H1 (cell line): ENCODE results near the gene S100P. TPM values are rescaled to one million over a fixed set of nuclear protein-coding genes. Genes with fewer than 3 reads are reported as not detected.
A peak's percentile ranks its signal among the peaks of the same experiment; 100 is the strongest.

Experiments
- CTCF ChIA-PET: fragments of 300-600 bp; sonication (Branson Sonifier 250); formaldehyde crosslinking; loops from one replicate; lab custom pipeline; 2021; ENCODE audit not compliant: partially characterized antibody; lab: Charles Lee
- POLR2A ChIA-PET: fragments of 300-600 bp; sonication (Branson Sonifier 250); formaldehyde crosslinking; loops from one replicate; lab custom pipeline; 2021; ENCODE audit warnings: inconsistent platforms; ENCODE audit not compliant: partially characterized antibody; lab: Charles Lee
- DNase-seq, 2 experiments: peaks; one replicate each; pipeline versions ENCODE4 v3.0.0 to v3.0.0-alpha.2; 2010 to 2022; ENCODE audit warnings: low spot score in 2 of 2, low read depth in 1 of 2, mixed read lengths in 1 of 2
- FAIRE-seq: peaks from 2 replicates; lab custom pipeline; 2011; peaks lifted over from hg19 to GRCh38; lab: Jason Lieb, UNC
- H2AFZ ChIP-seq: 2 replicates; pipeline ENCODE4 v1.8.1; 2012; ENCODE audit warnings: low read length, inconsistent platforms
- H2AK5ac ChIP-seq: 2 replicates; pipeline ENCODE4 v1.6.1; 2013; ENCODE audit warnings: low read depth, low read length
- H2BK120ac ChIP-seq: replicated peaks from 2 replicates; pipeline ENCODE3; 2013; ENCODE audit warnings: low read depth, low read length, inconsistent platforms
- H2BK12ac ChIP-seq: 2 replicates; pipeline ENCODE4 v1.6.1; 2013; ENCODE audit warnings: low read depth, low read length
- H2BK15ac ChIP-seq: 2 replicates; pipeline ENCODE4 v1.6.1; 2013; ENCODE audit warnings: low read length
- H2BK20ac ChIP-seq: 2 replicates; pipeline ENCODE4 v1.6.1; 2013; ENCODE audit warnings: low read length
- H2BK5ac ChIP-seq: 2 replicates; pipeline ENCODE4 v1.6.1; 2013; ENCODE audit warnings: low read depth, low read length
- H3K14ac ChIP-seq: 2 replicates; pipeline ENCODE4 v1.6.1; 2013; ENCODE audit warnings: inconsistent platforms; ENCODE audit not compliant: insufficient read length
- H3K18ac ChIP-seq: 2 replicates; pipeline ENCODE4 v1.6.1; 2013; ENCODE audit warnings: low read length; ENCODE audit errors: extremely low read depth
- H3K23ac ChIP-seq: 2 replicates; pipeline ENCODE4 v1.6.1; 2013; ENCODE audit warnings: inconsistent platforms; ENCODE audit not compliant: insufficient read length
- H3K23me2 ChIP-seq: 2 replicates; pipeline ENCODE4 v1.6.1; 2013; ENCODE audit warnings: low read depth, low read length
- H3K27ac ChIP-seq: 2 replicates; pipeline ENCODE4 v1.6.1; 2011; ENCODE audit warnings: low read depth, low read length, inconsistent platforms
- H3K27me3 ChIP-seq, 4 experiments: replicated peaks in 1 of 4; 1 replicate in 1 of 4; 2 replicates in 3 of 4; pipeline versions ENCODE4 v1.6.1 to v1.8.1; 2011 to 2013; ENCODE audit warnings: low read length in 3 of 4, mild to moderate bottlenecking in 3 of 4, inconsistent platforms in 2 of 4, mixed read lengths in 2 of 4, moderate library complexity in 1 of 4; ENCODE audit not compliant: control insufficient read depth in 3 of 4, insufficient read depth in 3 of 4; ENCODE audit errors: extremely low read depth in 1 of 4
- H3K36me3 ChIP-seq, 4 experiments: 2 replicates each; pipeline versions ENCODE4 v1.6.1 to v1.8.1; 2011 to 2013; ENCODE audit warnings: mild to moderate bottlenecking in 4 of 4, low read length in 3 of 4, moderate library complexity in 2 of 4, control low read depth in 1 of 4, inconsistent platforms in 1 of 4; ENCODE audit not compliant: insufficient read depth in 4 of 4, control insufficient read depth in 2 of 4
- H3K4ac ChIP-seq: replicated peaks from 2 replicates; pipeline ENCODE3; 2013; ENCODE audit warnings: low read length, low read depth, mixed read lengths, inconsistent platforms; ENCODE audit not compliant: insufficient read length
- H3K4me1 ChIP-seq, 4 experiments: replicated peaks in 1 of 4; 1 replicate in 1 of 4; 2 replicates in 3 of 4; pipeline versions ENCODE4 v1.6.1 to v1.8.1; 2011 to 2013; ENCODE audit warnings: low read length in 3 of 4, inconsistent platforms in 2 of 4, mixed read lengths in 1 of 4; ENCODE audit not compliant: insufficient read depth in 4 of 4, control insufficient read depth in 3 of 4
- H3K4me2 ChIP-seq, 2 experiments: 2 replicates each; pipeline versions ENCODE4 v1.6.1 to v1.8.1; 2011 to 2013; ENCODE audit warnings: low read depth in 2 of 2, low read length in 2 of 2, control low read depth in 1 of 2, inconsistent platforms in 1 of 2, mild to moderate bottlenecking in 1 of 2; ENCODE audit not compliant: insufficient read depth in 1 of 2
- H3K4me3 ChIP-seq, 4 experiments: fragments of 200-600, 300-600 bp in 1 of 4; sonication (generic), shearing (Covaris generic), sonication (Bioruptor Twin) in 1 of 4; 2 replicates each; pipeline versions ENCODE4 v1.5.1 to v1.8.1; 2011 to 2016; ENCODE audit warnings: low read length in 4 of 4, low read depth in 3 of 4, control low read depth in 2 of 4, inconsistent platforms in 2 of 4, mild to moderate bottlenecking in 2 of 4, mixed read lengths in 1 of 4, moderate library complexity in 1 of 4; ENCODE audit not compliant: insufficient read depth in 2 of 4; ENCODE audit errors: extremely low read depth in 1 of 4
- H3K56ac ChIP-seq: replicated peaks from 2 replicates; pipeline ENCODE3; 2013; ENCODE audit warnings: low read depth, mild to moderate bottlenecking, mixed read lengths, low read length, inconsistent platforms; ENCODE audit not compliant: insufficient read length
- H3K79me1 ChIP-seq: 2 replicates; pipeline ENCODE4 v1.6.1; 2013; ENCODE audit warnings: low read depth, low read length, control low read depth
- H3K79me2 ChIP-seq, 2 experiments: 2 replicates each; pipeline versions ENCODE4 v1.6.1 to v1.8.1; 2012 to 2013; ENCODE audit warnings: low read length in 2 of 2, mild to moderate bottlenecking in 2 of 2, inconsistent platforms in 1 of 2; ENCODE audit not compliant: insufficient read depth in 2 of 2, control insufficient read depth in 1 of 2
- H3K9ac ChIP-seq, 4 experiments: replicated peaks in 1 of 4; 1 replicate in 1 of 4; 2 replicates in 3 of 4; pipeline versions ENCODE4 v1.6.1 to v1.8.1; 2011 to 2013; ENCODE audit warnings: low read depth in 3 of 4, low read length in 3 of 4, control low read depth in 2 of 4, mild to moderate bottlenecking in 2 of 4, moderate library complexity in 2 of 4, inconsistent platforms in 1 of 4; ENCODE audit errors: extremely low read depth in 1 of 4
- H3K9me3 ChIP-seq, 2 experiments: 2 replicates each; pipeline versions ENCODE4 v1.6.1 to v1.8.1; 2012 to 2013; ENCODE audit warnings: mild to moderate bottlenecking in 2 of 2, moderate library complexity in 2 of 2, control low read depth in 1 of 2, inconsistent platforms in 1 of 2, low read depth in 1 of 2, low read length in 1 of 2, mixed read lengths in 1 of 2; ENCODE audit not compliant: insufficient read depth in 2 of 2
- H4K20me1 ChIP-seq, 2 experiments: replicated peaks in 1 of 2; 2 replicates each; pipeline versions ENCODE3 to v1.8.1; 2011 to 2013; ENCODE audit warnings: inconsistent platforms in 2 of 2, low read length in 2 of 2, mild to moderate bottlenecking in 1 of 2; ENCODE audit not compliant: insufficient read depth in 2 of 2, control insufficient read depth in 1 of 2
- H4K5ac ChIP-seq: 2 replicates; pipeline ENCODE4 v1.6.1; 2013; ENCODE audit warnings: low read length, low read depth, mixed read lengths, inconsistent platforms; ENCODE audit not compliant: insufficient read length
- H4K8ac ChIP-seq: 2 replicates; pipeline ENCODE4 v1.8.0; 2013; ENCODE audit warnings: mild to moderate bottlenecking, moderate library complexity, low read length, inconsistent platforms; ENCODE audit not compliant: insufficient read depth; ENCODE audit errors: extremely low read depth
- H4K91ac ChIP-seq: replicated peaks from 2 replicates; pipeline ENCODE3; 2013; ENCODE audit warnings: low read length, mixed read lengths, inconsistent platforms; ENCODE audit not compliant: insufficient read length
- ASH2L ChIP-seq: fragments of 200-600, 300-600 bp; sonication (generic); IDR thresholded peaks from one replicate; pipeline ENCODE4 v1.7.1; 2017; ENCODE audit warnings: low read length
- ATF3 ChIP-seq: IDR thresholded peaks from 2 replicates; pipeline ENCODE4 v1.6.1; 2011; ENCODE audit warnings: low read depth, mild to moderate bottlenecking, low read length; ENCODE audit not compliant: insufficient read depth
- BRCA1 ChIP-seq: IDR thresholded peaks from 2 replicates; pipeline ENCODE4 v1.6.1; 2012; ENCODE audit warnings: low read depth, low read length, improper control_type of control experiment
- E2F6 ChIP-seq: IDR thresholded peaks from 2 replicates; pipeline ENCODE4 v1.6.1; 2012; ENCODE audit warnings: inconsistent platforms
- HDAC6 ChIP-seq: IDR thresholded peaks from one replicate; pipeline ENCODE4 v1.7.1; 2012; ENCODE audit warnings: low read depth, mild to moderate bottlenecking, inconsistent platforms, low read length, moderate library complexity
- JUND ChIP-seq: IDR thresholded peaks from 2 replicates; pipeline ENCODE4 v1.6.1; 2011; ENCODE audit warnings: mild to moderate bottlenecking, improper control_type of control experiment, low read length
- PHF8 ChIP-seq: fragments of 200-600 bp; sonication (generic); conservative IDR thresholded peaks from 2 replicates; pipeline ENCODE4 v1.7.1; 2012; ENCODE audit warnings: low read depth, mild to moderate bottlenecking, inconsistent platforms, low read length, moderate library complexity
- POLR2A ChIP-seq, 2 experiments: IDR thresholded peaks; 1 replicate in 1 of 2; 2 replicates in 1 of 2; pipeline ENCODE4 v1.6.1; 2011; ENCODE audit warnings: low read depth in 2 of 2, low read length in 2 of 2, mild to moderate bottlenecking in 2 of 2; ENCODE audit errors: control extremely low read depth in 1 of 2
- SIX5 ChIP-seq: IDR thresholded peaks from 2 replicates; pipeline ENCODE4 v1.6.1; 2011; ENCODE audit warnings: mild to moderate bottlenecking, low read depth, low read length
- ZNF274 ChIP-seq: IDR thresholded peaks from 2 replicates; pipeline ENCODE4 v1.7.0; 2012; ENCODE audit warnings: low read length, borderline replicate concordance; ENCODE audit errors: extremely low read depth
- WGBS, 2 experiments: shearing (Covaris generic) in 1 of 2; methylation state at CpG; one replicate each; pipeline versions ENCODE4 v1.1.6 to v1.1.7; 2013 to 2015; ENCODE audit warnings: low lambda C conversion rate in 2 of 2, mixed read lengths in 2 of 2, inconsistent platforms in 1 of 2, low coverage in 1 of 2, missing lambda C conversion rate in 1 of 2; ENCODE audit not compliant: insufficient replicate concordance in 2 of 2, insufficient coverage in 1 of 2, insufficient read length in 1 of 2; ENCODE audit errors: extremely low coverage in 1 of 2, missing lambda C conversion rate in 1 of 2; 5-methylcytosine and 5-hydroxymethylcytosine counted together
- polyA plus RNA-seq, 7 experiments: library from polyadenylated mRNA; depleted of rRNA in 3 of 7; stranded (reverse) in 5 of 7; unstranded in 2 of 7; fragments of >200 nt in 5 of 7; fragments of 200-250 nt in 2 of 7; gene quantifications; 1 replicate in 5 of 7; 2 replicates in 1 of 7; 4 replicates in 1 of 7; pipeline versions ENCODE4 v1.2.1 to v1.2.3, GENCODE V29; 2011 to 2013; ENCODE audit warnings: missing spikeins in 2 of 7, mixed read lengths in 2 of 7
- total RNA-seq: library from RNA; stranded (reverse); fragmentation: NEBNext Ultra II Directional; extraction: Animal tissue kit (Norgen Biotek cat#: 25700); gene quantifications from 2 replicates; pipeline ENCODE4 v1.2.1, GENCODE V29; 2021

The S100P gene
- total and polyA plus RNA-seq, 2 of the 8 experiments (the other 6 are each of a cell fraction or from before 2014, with no cell fraction given): not detected

GRCh38 chr4:6709230-6710114 lies 15.8 kb downstream of the S100P start, which contains the start of gene MRFAP1L1:
Gene MRFAP1L1, minus strand, starts transcription at chr4:6709865. Its CDS starts 236 bp downstream, at chr4:6709629.
- Histone ChIP-seq H2AK5ac (no peak within 1 kb of the TSS; the same call in 1 of the 2 replicates), H3K4me1 (peaks cover 0 to 18% (median 5%) of the 10 kb centered on the region in 4 experiments; a peak in 5 of 7 replicates), H2BK15ac (0 out of 2 replicates have a peak within 1 kb of the TSS, but pooled peaks have one; percentile 65), H2BK120ac (no peak within 1 kb of the TSS), H3K9me3 (no peaks in the 10 kb centered on the region), H3K23me2 (peaks cover 14% of the 10 kb centered on the region), H2BK12ac (0 out of 2 replicates have a peak within 1 kb of the TSS, but pooled peaks have one; percentile 52), H4K20me1 (peaks cover 0 to 7% of the 10 kb centered on the region in 2 experiments), H4K8ac (peak within 1 kb of the TSS; percentile 76), H3K56ac (peak within 1 kb of the TSS; percentile 83), H3K14ac (no peak within 1 kb of the TSS), H4K91ac (peak within 1 kb of the TSS; percentile 92), H3K79me2 (peaks cover 24 to 51% of the 10 kb centered on the region in 2 experiments), H3K36me3 (peaks cover 0 to 17% (median 0%) of the 10 kb centered on the region in 4 experiments; a peak in 2 of 8 replicates), H3K79me1 (peaks cover 9% of the 10 kb centered on the region), H3K27me3 (no peaks in the 10 kb centered on the region; a peak in 1 of 7 replicates), H3K23ac (no peak within 1 kb of the TSS), H3K18ac (peak within 1 kb of the TSS; percentile 87), H4K5ac (peak within 1 kb of the TSS; percentile 92), H2AFZ (peak within 1 kb of the TSS; percentile 93), H3K4me3 (peak within 1 kb of the TSS; percentile 87 to 98 (median 90)), H2BK20ac (no peak within 1 kb of the TSS), H3K9ac (peak within 1 kb of the TSS; percentile 79 to 97 (median 82)), H2BK5ac (peak within 1 kb of the TSS; percentile 79), H3K4ac (peak within 1 kb of the TSS; percentile 1), H3K27ac (peak within 1 kb of the TSS; percentile 79), H3K4me2 (peak within 1 kb of the TSS; percentile 96 to 97)
- DNase-seq (peak; percentile 86 to 95), FAIRE-seq (no peak)
- 1% methylated on average over 72 of the region's 72 CpGs; no CpG with 5 or more reads in 1 of the 2 experiments for WGBS, 2 experiments
- CTCF ChIA-PET: interaction anchor here (0.7 to 1.7 kb wide), 5 partner anchors 13 to 362 kb away, joined by 3 to 6 read pairs (median 4); partner anchors contain the start of gene S100P
- POLR2A ChIA-PET: interaction anchor here (0.7 to 1.6 kb wide), 5 partner anchors 21 to 581 kb away, joined by 3 read pairs; a partner anchor contains a TSS
- no peak for TF ChIP-seq SIX5
- peak; percentile 78 for TF ChIP-seq ASH2L
- TF ChIP-seq BRCA1: no peak
- peak; percentile 74 for TF ChIP-seq E2F6
- no peak for TF ChIP-seq HDAC6
- peak; percentile 90 for TF ChIP-seq ATF3
- 0 out of 2 replicates have a peak, but pooled peaks have one; percentile 31 for TF ChIP-seq JUND
- TF ChIP-seq ZNF274: no peak
- TF ChIP-seq POLR2A (IDR thresholded peaks at IDR 0.05; ENCODE audit: control extremely low read depth in 1 of 2, low read depth in 2 of 2, low read length in 2 of 2): peak in 1 of 2 experiments; percentile 79; a peak in 2 of 3 replicates
- TF ChIP-seq PHF8: peak; percentile 78
